WTC11 (cell line): ENCODE measurements around the gene CDC73. TPM values are rescaled to one million over a fixed set of nuclear protein-coding genes. Genes with fewer than 3 reads are reported as not detected.

Experiments used
- ATAC-seq: fragments of 200-7000 bp; cut with Tn5 transposase; 2 replicates; pipeline ENCODE4 v1.10.0; 2021; ENCODE audit warnings: mild to moderate bottlenecking, moderate library complexity
- CTCF ChIA-PET: fragments of 300-600 bp; sonication (Branson Sonifier 250); formaldehyde crosslinking; loops from one replicate; lab custom pipeline; 2021; ENCODE audit warnings: antibody characterized with exemption; lab: Charles Lee
- POLR2A ChIA-PET: fragments of 350-600 bp; sonication (Branson Sonifier 250); formaldehyde crosslinking; loops from one replicate; lab custom pipeline; 2021; ENCODE audit warnings: antibody characterized with exemption; lab: Charles Lee
- DNase-seq: peaks from one replicate; pipeline ENCODE4 v3.0.0; 2021; ENCODE audit warnings: low spot score
- H3K27ac Mint-ChIP-seq: 2 replicates; pipeline ENCODE4 v1.8.0; 2021; ENCODE audit warnings: mixed read lengths
- H3K27me3 Mint-ChIP-seq: 2 replicates; pipeline ENCODE4 v1.8.0; 2021; ENCODE audit warnings: low read depth, mild to moderate bottlenecking, moderate library complexity, mixed read lengths
- H3K36me3 Mint-ChIP-seq: 2 replicates; pipeline ENCODE4 v1.8.0; 2021; ENCODE audit warnings: mixed read lengths
- H3K4me1 Mint-ChIP-seq: 2 replicates; pipeline ENCODE4 v1.8.0; 2022; ENCODE audit warnings: mixed read lengths
- H3K4me3 Mint-ChIP-seq: 2 replicates; pipeline ENCODE4 v1.8.0; 2021; ENCODE audit warnings: mild to moderate bottlenecking, moderate library complexity, mixed read lengths
- H3K9me3 Mint-ChIP-seq: 2 replicates; pipeline ENCODE4 v1.8.0; 2021; ENCODE audit warnings: mixed read lengths
- ATF1 ChIP-seq: sonication (generic); formaldehyde crosslinking; IDR thresholded peaks from 2 replicates; pipeline ENCODE4 v1.8.1; 2023; ENCODE audit warnings: mild to moderate bottlenecking, moderate library complexity, missing genetic modification reagents
- CREB1 ChIP-seq: sonication (generic); formaldehyde crosslinking; IDR thresholded peaks from 2 replicates; pipeline ENCODE4 v1.8.0; 2023; ENCODE audit warnings: mild to moderate bottlenecking, missing genetic modification reagents
- GABPB1 ChIP-seq: sonication (generic); formaldehyde crosslinking; IDR thresholded peaks from 2 replicates; pipeline ENCODE4 v1.8.1; 2023; ENCODE audit warnings: mild to moderate bottlenecking, missing genetic modification reagents
- MYBL2 ChIP-seq: sonication (generic); formaldehyde crosslinking; IDR thresholded peaks from 2 replicates; pipeline ENCODE4 v1.8.1; 2023; ENCODE audit warnings: mild to moderate bottlenecking, moderate library complexity, missing genetic modification reagents
- NR3C1 ChIP-seq: sonication (generic); formaldehyde crosslinking; conservative IDR thresholded peaks from 2 replicates; pipeline ENCODE4 v1.8.1; 2023; ENCODE audit warnings: low read depth, mild to moderate bottlenecking, missing genetic modification reagents
- PRDM15 ChIP-seq: sonication (generic); formaldehyde crosslinking; IDR thresholded peaks from 2 replicates; pipeline ENCODE4 v1.8.0; 2022; ENCODE audit warnings: missing genetic modification reagents
- SP1 ChIP-seq: sonication (generic); formaldehyde crosslinking; conservative IDR thresholded peaks from 2 replicates; pipeline ENCODE4 v1.8.1; 2022; ENCODE audit warnings: missing genetic modification reagents
- STAT6 ChIP-seq: sonication (generic); formaldehyde crosslinking; conservative IDR thresholded peaks from 2 replicates; pipeline ENCODE4 v1.8.1; 2023; ENCODE audit warnings: mild to moderate bottlenecking, low read depth, missing genetic modification reagents, moderate library complexity
- TCF7 ChIP-seq: sonication (generic); formaldehyde crosslinking; IDR thresholded peaks from 2 replicates; pipeline ENCODE4 v1.8.0; 2022; ENCODE audit warnings: mild to moderate bottlenecking, low read depth, missing genetic modification reagents, moderate library complexity
- TEAD1 ChIP-seq: sonication (generic); formaldehyde crosslinking; IDR thresholded peaks from 2 replicates; pipeline ENCODE4 v1.8.0; 2022; ENCODE audit warnings: mild to moderate bottlenecking, missing genetic modification reagents
- TP53 ChIP-seq: sonication (generic); formaldehyde crosslinking; IDR thresholded peaks from 2 replicates; pipeline ENCODE4 v1.8.1; 2023; ENCODE audit warnings: mild to moderate bottlenecking, missing genetic modification reagents
- USF2 ChIP-seq: sonication (generic); formaldehyde crosslinking; IDR thresholded peaks from 2 replicates; pipeline ENCODE4 v1.8.1; 2023; ENCODE audit warnings: mild to moderate bottlenecking, missing genetic modification reagents, moderate library complexity
- ZBTB21 ChIP-seq: sonication (generic); formaldehyde crosslinking; IDR thresholded peaks from 2 replicates; pipeline ENCODE4 v1.8.1; 2023; ENCODE audit warnings: mild to moderate bottlenecking, missing genetic modification reagents, borderline replicate concordance
- ZNF121 ChIP-seq: sonication (generic); formaldehyde crosslinking; IDR thresholded peaks from 2 replicates; pipeline ENCODE4 v1.8.0; 2023; ENCODE audit warnings: missing genetic modification reagents
- ZNF532 ChIP-seq: fragments of 250-450 bp; sonication (Bioruptor Pico); IDR thresholded peaks from 2 replicates; pipeline ENCODE4 v1.9.0; 2021; ENCODE audit warnings: mild to moderate bottlenecking, borderline replicate concordance
- total RNA-seq: library from RNA; stranded (reverse); gene quantifications from 3 replicates; pipeline ENCODE4 v1.2.3, GENCODE V29; 2021

Gene CDC73
- total RNA-seq, 1 experiment from 2014 or later: 57.1 TPM

DNA sequence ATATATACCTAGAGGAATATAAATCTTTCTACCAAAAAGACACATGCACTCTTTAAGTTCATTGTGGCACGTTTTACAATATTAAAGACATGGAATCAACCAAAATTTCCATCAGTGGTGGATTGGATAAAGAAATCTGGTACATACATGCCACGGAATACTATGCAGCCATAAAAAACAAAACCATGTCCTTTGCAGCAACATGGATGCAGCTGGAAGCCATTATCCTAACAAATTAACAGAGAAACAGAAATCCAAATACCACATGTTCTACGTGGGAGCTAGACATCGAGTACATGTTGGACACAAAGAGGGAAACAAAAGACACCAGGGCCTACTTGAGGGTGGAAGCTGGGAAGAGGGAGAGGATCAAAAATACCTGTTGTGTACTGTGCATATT lies 97.6 kb downstream of the CDC73 start (continued):
- TF ChIP-seq PRDM15 (CRISPR knock-in tag) (no peak), GABPB1 (CRISPR knock-in tag) (no peak), TP53 (CRISPR knock-in tag) (no peak), TEAD1 (CRISPR knock-in tag) (no peak), SP1 (CRISPR knock-in tag) (no peak)

- POLR2A ChIA-PET: no interaction called here
- CTCF ChIA-PET: no interaction called here
- Mint-ChIP-seq H3K27me3 (no peaks in the 10 kb centered on the region), H3K4me1 (peaks cover 42% of the 10 kb centered on the region), H3K9me3 (no peaks in the 10 kb centered on the region), H3K4me3 (no peak overlapping the region), H3K36me3 (peaks cover 15% of the 10 kb centered on the region; the same call in 1 of the 2 replicates), H3K27ac (no peak overlapping the region)
- no peak for TF ChIP-seq CREB1 (CRISPR knock-in tag)
- TF ChIP-seq ATF1: no peak
- no peak for TF ChIP-seq NR3C1 (CRISPR knock-in tag)
- TF ChIP-seq ZNF121 (CRISPR knock-in tag): no peak
- TF ChIP-seq ZBTB21 (CRISPR knock-in tag): no peak
- TF ChIP-seq TCF7 (CRISPR knock-in tag): no peak
- TF ChIP-seq USF2 (CRISPR knock-in tag): no peak
- TF ChIP-seq MYBL2 (CRISPR knock-in tag): no peak
- no peak for TF ChIP-seq ZNF532
- no peak for TF ChIP-seq STAT6 (CRISPR knock-in tag)
- DNase-seq (no peak), ATAC-seq (no peak)
Observed at GRCh38 chr1:193221651-193222050, 99.8 kb downstream of the CDC73 start.
